Brain microvascular endothelial cell (primary cell): ENCODE data around the gene PRKN.

Experiments
- DNase-seq: peaks from one replicate; pipeline ENCODE4 v3.0.0-alpha.2; 2020
- H3K27ac ChIP-seq: fragments of 250-450 bp; sonication (Bioruptor Pico); 2 replicates; pipeline ENCODE4 v1.5.1; 2020; ENCODE audit warnings: mild to moderate bottlenecking, moderate library complexity
- H3K27me3 ChIP-seq: fragments of 250-450 bp; sonication (Bioruptor Pico); replicated peaks from 2 replicates; pipeline ENCODE4 v1.5.1; 2020; ENCODE audit warnings: mild to moderate bottlenecking
- H3K36me3 ChIP-seq: fragments of 250-450 bp; sonication (Bioruptor Pico); replicated peaks from 2 replicates; pipeline ENCODE4 v1.5.1; 2020; ENCODE audit warnings: mild to moderate bottlenecking
- H3K4me3 ChIP-seq: 2 replicates; pipeline ENCODE4 v1.5.1; 2011; ENCODE audit warnings: low read depth, mild to moderate bottlenecking, control low read depth, low read length, moderate library complexity
- CTCF ChIP-seq: IDR thresholded peaks from 2 replicates; pipeline ENCODE4 v1.5.1; 2011; ENCODE audit warnings: low read depth, mild to moderate bottlenecking, moderate library complexity, low read length, control low read depth, inconsistent platforms; ENCODE audit errors: missing control alignments
- in situ Hi-C: cut with HindIII; loops from 2 replicates; pipeline ENCODE4 v1.10.0; 2017; ENCODE audit warnings: low sequenced_read_pairs, low pct_ligation_motif_present

PRKN gene

GRCh38 chr6:161346717-161347116 is 1380.8 kb downstream of the PRKN start:
- H3K27ac ChIP-seq = no peak overlapping the region
- H3K36me3 ChIP-seq = no peaks in the 10 kb centered on the region
- no peak for TF ChIP-seq CTCF
- no peak overlapping the region for H3K4me3 ChIP-seq
- DNase-seq = no peak
- no peaks in the 10 kb centered on the region for H3K27me3 ChIP-seq
- in situ Hi-C loops = no loop called here

GRCh38 chr6:161344626-161345025 is 1382.9 kb downstream of the PRKN start:
- Histone ChIP-seq H3K36me3 (no peaks in the 10 kb centered on the region), H3K27me3 (no peaks in the 10 kb centered on the region), H3K4me3 (no peak overlapping the region), H3K27ac (no peak overlapping the region)
- TF ChIP-seq CTCF = no peak
- DNase-seq = no peak
- in situ Hi-C loops = no loop called here

- H3K4me3 ChIP-seq = no peak overlapping the region
- H3K36me3 ChIP-seq = no peaks in the 10 kb centered on the region
- no peak for DNase-seq
- TF ChIP-seq CTCF = no peak
- H3K27me3 ChIP-seq = no peaks in the 10 kb centered on the region
- in situ Hi-C loops = no loop called here
- H3K27ac ChIP-seq = no peak overlapping the region
Observed at GRCh38 chr6:161342039-161342438, 1385.5 kb downstream of the PRKN start.

- no peaks in the 10 kb centered on the region for H3K27me3 ChIP-seq
- H3K4me3 ChIP-seq = no peak overlapping the region
- no peak for DNase-seq
- no peak overlapping the region for H3K27ac ChIP-seq
- no peaks in the 10 kb centered on the region for H3K36me3 ChIP-seq
- no peak for TF ChIP-seq CTCF
- in situ Hi-C loops = no loop called here
Observed at GRCh38 chr6:161341638-161342037, 1385.9 kb downstream of the PRKN start.

GRCh38 chr6:161338015-161338414 is 1389.6 kb downstream of the PRKN start:
- no peaks in the 10 kb centered on the region for H3K36me3 ChIP-seq
- no peak overlapping the region for H3K4me3 ChIP-seq
- H3K27me3 ChIP-seq = no peaks in the 10 kb centered on the region
- no peak overlapping the region for H3K27ac ChIP-seq
- in situ Hi-C loops = no loop called here
- TF ChIP-seq CTCF = no peak
- DNase-seq = no peak

- in situ Hi-C loops = no loop called here
- no peak for DNase-seq
- Histone ChIP-seq H3K27me3 (no peaks in the 10 kb centered on the region), H3K36me3 (no peaks in the 10 kb centered on the region), H3K4me3 (no peak overlapping the region), H3K27ac (no peak overlapping the region)
- TF ChIP-seq CTCF = no peak
Observed at GRCh38 chr6:161336479-161336878, 1391.1 kb downstream of the PRKN start.
